Measurements from ENCODE around the gene CAST. TPM values are rescaled to one million over a fixed set of nuclear protein-coding genes. Genes with fewer than 3 reads are reported as not detected.

CAST gene
- total and polyA plus RNA-seq, 9 donors = 61.2 to 276 (median 173) TPM

GRCh38 chr5:96664669-96665068, 2.5 kb downstream of the CAST start:
- no peaks in the 10 kb centered on the region for H3K9me3 ChIP-seq
- no peak overlapping the region for H3K4me3 ChIP-seq
- no peak for DNase-seq
- H3K27me3 ChIP-seq = no peaks in the 10 kb centered on the region
- H3K4me1 ChIP-seq (ENCODE audit: insufficient read depth) = no peaks in the 10 kb centered on the region
- intact Hi-C loops (cut with DNase I) = no loop called here
- TF ChIP-seq POLR2A (IDR thresholded peaks at IDR 0.05) (no peak), CTCF (IDR thresholded peaks at IDR 0.05) (no peak)
- no peaks in the 10 kb centered on the region for H3K36me3 ChIP-seq
- no peak overlapping the region for H3K27ac ChIP-seq

GRCh38 chr5:96668725-96669124, 6.5 kb downstream of the CAST start:
- no peak overlapping the region for H3K27ac ChIP-seq
- no peak overlapping the region for H3K4me3 ChIP-seq
- DNase-seq = no peak
- WGBS, 3 donors = 90 to 100% (median 92%) methylated on average over 2 of the region's 2 CpGs
- H3K27me3 ChIP-seq = no peaks in the 10 kb centered on the region
- no peak for TF ChIP-seq POLR2A (IDR thresholded peaks at IDR 0.05)
- no peak for TF ChIP-seq EP300 (IDR thresholded peaks at IDR 0.05)
- TF ChIP-seq CTCF (IDR thresholded peaks at IDR 0.05) = no peak
- H3K36me3 ChIP-seq = no peaks in the 10 kb centered on the region
- intact Hi-C loops (cut with DNase I) = no loop called here
- H3K9me3 ChIP-seq = no peaks in the 10 kb centered on the region
- no peaks in the 10 kb centered on the region for H3K4me1 ChIP-seq (ENCODE audit: insufficient read depth)

GRCh38 chr5:96669909-96670308, 7.7 kb downstream of the CAST start:
- WGBS, 3 donors = 68 to 83% (median 74%) methylated on average over 3 of the region's 3 CpGs
- no peaks in the 10 kb centered on the region for H3K27me3 ChIP-seq
- DNase-seq = no peak
- no peaks in the 10 kb centered on the region for H3K9me3 ChIP-seq
- H3K4me1 ChIP-seq (ENCODE audit: insufficient read depth) = no peaks in the 10 kb centered on the region
- no peak overlapping the region for H3K4me3 ChIP-seq
- TF ChIP-seq EP300 (IDR thresholded peaks at IDR 0.05) (no peak), POLR2A (IDR thresholded peaks at IDR 0.05) (no peak), CTCF (IDR thresholded peaks at IDR 0.05) (no peak)
- intact Hi-C loops (cut with DNase I) = no loop called here
- H3K36me3 ChIP-seq = no peaks in the 10 kb centered on the region
- no peak overlapping the region for H3K27ac ChIP-seq

GRCh38 chr5:96671441-96671840, 9.3 kb downstream of the CAST start:
- no peaks in the 10 kb centered on the region for H3K36me3 ChIP-seq
- H3K27me3 ChIP-seq = no peaks in the 10 kb centered on the region
- no peaks in the 10 kb centered on the region for H3K4me1 ChIP-seq (ENCODE audit: insufficient read depth)
- WGBS, 3 donors = 96 to 97% (median 96%) methylated on average over 5 of the region's 5 CpGs
- intact Hi-C loops (cut with DNase I) = no loop called here
- TF ChIP-seq CTCF (IDR thresholded peaks at IDR 0.05) = no peak
- TF ChIP-seq POLR2A (IDR thresholded peaks at IDR 0.05) = no peak
- no peak for TF ChIP-seq EP300 (IDR thresholded peaks at IDR 0.05)
- no peak overlapping the region for H3K27ac ChIP-seq
- no peak overlapping the region for H3K4me3 ChIP-seq
- H3K9me3 ChIP-seq = no peaks in the 10 kb centered on the region
- DNase-seq = no peak

- Histone ChIP-seq H3K27ac (no peak overlapping the region), H3K9me3 (no peaks in the 10 kb centered on the region), H3K36me3 (no peaks in the 10 kb centered on the region), H3K27me3 (no peaks in the 10 kb centered on the region), H3K4me1 (ENCODE audit: insufficient read depth) (no peaks in the 10 kb centered on the region), H3K4me3 (no peak overlapping the region)
- TF ChIP-seq CTCF (IDR thresholded peaks at IDR 0.05) (no peak), POLR2A (IDR thresholded peaks at IDR 0.05) (no peak), EP300 (IDR thresholded peaks at IDR 0.05) (no peak)
- no peak for DNase-seq
- intact Hi-C loops (cut with DNase I) = no loop called here
Observed at GRCh38 chr5:96673127-96673526, 11.0 kb downstream of the CAST start.
